NAMALWA (cell line): ENCODE data around the gene PLLP.
"Not testable (repeated sequence)": the region's sequence is repeated elsewhere in the genome, so short reads cannot be mapped to it uniquely, and the experiment has no call there.

Source experiments
- DNase-seq: peaks from one replicate; pipeline ENCODE4 v3.0.0-alpha.2; 2015; ENCODE audit warnings: low spot score

Gene PLLP

DNA sequence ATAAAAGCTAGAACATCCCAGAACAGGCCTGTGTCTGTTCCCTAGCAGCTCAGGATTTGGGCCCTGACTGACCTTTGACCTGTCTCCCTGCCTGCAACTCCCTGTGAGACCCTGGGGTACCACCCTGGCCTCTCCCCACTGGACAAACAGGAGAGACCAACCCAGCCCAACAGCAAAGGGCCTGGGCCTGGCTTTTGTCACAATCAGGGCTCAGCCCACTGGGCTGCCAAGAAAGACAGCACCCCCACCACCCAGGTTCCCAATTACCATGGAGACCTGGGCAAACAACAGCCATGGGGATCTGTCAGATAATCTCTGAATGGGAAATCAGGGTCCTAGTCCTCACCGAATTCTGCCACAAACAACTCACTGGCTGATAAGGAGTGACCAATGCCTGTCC, 11.1 kb downstream of the PLLP start:
- DNase-seq: no peak

GRCh38 chr16:57271867-57272495, 12.5 kb downstream of the PLLP start:
- no peak for DNase-seq

GRCh38 chr16:57271063-57271345, 13.5 kb downstream of the PLLP start:
- no peak for DNase-seq

DNA sequence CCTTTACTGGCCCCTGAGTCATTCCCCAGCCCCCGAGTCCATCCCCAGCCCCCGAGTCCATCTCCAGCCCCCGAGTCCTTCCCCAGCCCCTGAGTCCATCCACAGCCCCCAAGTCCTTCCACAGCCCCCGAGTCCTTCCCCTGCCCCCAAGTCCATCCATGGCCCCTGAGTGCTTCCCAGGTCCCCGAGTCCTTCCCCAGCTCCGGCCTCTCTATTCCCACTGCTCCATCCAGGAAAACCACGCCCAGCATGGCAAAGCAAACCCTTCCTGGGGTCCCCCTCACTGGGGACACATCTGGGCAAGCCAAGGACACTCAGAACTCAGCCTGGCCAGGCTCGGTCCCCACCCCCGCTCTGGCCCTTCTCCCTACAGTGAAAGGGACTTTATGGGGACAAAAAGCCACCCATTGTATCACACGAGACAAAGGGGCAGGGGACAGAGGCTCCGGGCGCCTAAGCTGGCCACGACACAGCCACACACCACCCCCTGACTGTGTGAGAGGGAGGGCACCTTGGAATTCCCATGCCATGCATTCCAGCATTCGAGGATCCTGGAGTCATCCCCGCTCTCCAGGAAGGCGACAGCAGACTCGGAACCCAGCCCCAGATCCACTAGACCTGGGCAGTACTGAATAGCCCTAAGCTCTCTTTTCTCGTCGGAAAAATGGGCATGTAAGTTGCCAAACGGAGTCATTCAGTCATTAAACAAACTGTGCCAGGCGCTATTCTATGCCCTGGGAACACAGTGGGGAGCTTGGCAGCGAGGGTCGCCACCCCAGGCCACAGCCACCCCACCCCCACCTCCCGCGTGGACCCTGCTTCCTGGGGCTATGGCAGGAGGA, 14.0 kb downstream of the PLLP start:
- no peak for DNase-seq

DNA sequence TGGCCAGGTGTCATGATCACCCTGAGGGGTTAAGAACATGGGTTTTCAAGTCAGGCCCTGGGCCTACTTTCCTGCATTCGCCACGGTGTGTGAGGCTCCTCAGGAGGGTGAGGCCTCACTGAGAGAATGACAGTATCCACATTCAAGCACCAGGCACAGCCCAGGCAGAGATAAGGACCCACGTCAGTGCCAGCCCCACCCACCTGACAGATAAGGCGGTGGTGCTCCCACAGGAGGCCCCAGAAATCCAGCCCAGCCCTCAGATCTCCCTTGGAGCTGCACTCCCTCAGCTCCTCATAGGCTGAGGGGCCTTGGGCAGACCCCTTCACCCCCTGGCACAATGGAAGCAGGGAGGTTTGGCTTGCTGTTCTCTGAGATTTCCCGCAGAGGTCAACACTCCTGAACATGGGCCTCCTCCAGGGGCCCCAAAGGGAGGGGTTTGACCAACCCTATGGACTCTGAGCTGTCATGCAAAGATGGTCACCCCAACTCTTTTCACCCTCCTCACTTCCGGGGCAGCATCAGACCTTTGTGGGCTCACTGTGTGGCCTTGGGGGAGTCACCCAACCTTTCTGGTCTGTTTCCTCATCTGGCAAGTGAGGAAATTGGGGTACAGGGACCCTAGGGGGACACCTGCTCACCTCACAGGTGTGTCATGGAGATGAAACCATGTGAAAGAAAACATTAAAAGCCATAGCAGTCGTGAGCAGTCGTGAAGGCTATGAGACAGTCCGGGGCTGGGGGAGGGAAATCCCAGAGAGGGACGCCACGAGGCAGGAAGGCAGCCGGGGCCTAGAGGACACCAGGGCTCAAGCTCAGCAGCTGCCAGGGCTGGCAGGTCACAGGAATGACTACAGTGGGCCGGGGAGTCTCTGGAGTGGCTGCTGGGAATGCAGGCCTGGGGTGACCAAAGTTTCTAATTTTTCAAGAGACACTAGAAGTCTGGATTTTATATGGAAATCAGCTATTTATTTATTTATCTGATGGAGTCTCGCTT, 15.4 kb downstream of the PLLP start:
- DNase-seq: no peak

DNA sequence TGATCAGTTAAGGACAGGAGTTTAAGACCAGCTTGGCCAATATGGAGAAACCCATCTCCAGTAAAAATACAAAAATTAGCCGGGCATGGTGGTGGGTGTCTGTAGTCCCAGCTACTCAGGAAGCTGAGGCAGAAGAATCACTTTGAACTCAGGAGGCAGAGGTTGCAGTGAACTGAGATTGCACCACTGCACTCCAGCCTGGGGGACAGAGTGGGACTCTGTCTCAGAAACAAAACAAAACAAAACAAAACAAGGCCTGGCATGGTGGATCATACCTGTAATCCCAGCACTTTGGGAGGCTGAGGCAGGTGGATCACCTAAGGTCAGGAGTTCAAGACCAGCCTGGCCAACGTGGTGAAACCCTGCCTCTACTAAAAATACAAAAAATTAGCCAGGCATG, 17.1 kb downstream of the PLLP start:
- DNase-seq: not testable (repeated sequence)

DNA sequence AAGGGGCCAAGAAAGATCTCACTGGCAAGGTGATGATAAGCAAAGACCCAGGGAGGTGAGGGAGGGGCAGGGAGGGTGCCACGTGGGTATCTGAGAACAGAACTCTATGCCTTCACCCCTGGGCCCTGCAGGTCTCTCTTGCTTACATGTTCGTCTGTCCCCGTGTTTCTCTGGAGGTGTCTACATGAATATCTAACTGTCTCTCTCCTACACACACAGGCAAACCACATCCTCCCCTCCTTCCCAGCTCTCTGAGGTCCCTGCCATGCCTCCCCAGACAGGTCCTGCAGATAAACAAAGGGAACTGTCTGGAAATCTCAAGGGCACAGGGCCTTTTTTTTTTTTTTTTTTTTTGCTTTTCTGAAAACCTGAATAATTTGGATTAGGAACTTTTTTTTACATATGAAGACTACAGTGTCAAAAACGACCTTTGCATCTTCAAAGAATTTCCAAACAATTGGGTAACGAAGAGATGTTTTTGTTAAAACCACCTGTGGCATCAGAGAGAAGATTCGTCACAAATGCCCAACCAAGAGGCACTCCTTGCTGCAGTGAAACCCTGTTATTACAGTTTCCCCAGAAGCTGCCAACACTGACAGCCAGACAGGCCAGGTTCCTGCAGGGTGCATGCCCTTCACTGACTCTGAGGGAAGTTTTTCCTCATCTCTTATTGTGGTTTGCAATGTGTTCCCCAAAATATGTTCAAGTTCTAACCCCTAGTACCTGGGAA, 17.8 kb downstream of the PLLP start:
- no peak for DNase-seq

DNA sequence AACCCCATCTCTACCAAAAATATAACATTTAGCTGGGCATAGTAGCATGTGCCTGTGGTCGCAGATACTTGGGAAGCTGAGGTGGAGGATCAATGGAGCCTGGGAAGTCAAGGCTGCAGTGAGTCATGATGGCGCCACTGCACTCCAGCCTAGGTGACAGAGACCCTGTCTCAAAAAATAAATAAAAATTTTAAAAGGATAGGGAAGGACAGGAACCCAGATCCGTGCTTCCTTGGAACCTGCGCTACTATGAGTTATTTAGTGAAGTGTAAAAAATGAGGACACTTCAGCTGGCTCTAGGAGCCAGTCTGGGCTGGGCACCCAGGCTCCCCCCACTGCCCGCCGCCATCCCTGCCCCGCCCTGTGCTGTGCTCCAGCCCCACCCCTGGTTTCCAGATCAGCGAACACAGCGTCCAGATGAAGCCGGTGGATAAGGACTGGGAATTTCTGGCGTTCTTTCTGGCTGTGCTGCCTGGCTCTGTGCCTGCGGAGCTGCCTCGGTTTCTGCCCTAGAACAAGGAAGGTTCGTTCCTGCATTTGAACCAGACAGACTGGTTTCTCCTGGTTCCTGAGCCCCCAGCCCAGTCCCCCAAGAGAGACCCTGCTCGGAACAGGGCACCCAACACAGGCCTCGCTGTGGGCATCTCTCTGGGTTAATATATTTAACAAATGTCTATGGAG, 18.5 kb downstream of the PLLP start:
- no peak for DNase-seq

GRCh38 chr16:57264950-57265371, 19.5 kb downstream of the PLLP start:
- DNase-seq: no peak

- DNase-seq: no peak
These were observed 20.1 kb downstream of the PLLP start for GRCh38 chr16:57264381-57264780.

DNA sequence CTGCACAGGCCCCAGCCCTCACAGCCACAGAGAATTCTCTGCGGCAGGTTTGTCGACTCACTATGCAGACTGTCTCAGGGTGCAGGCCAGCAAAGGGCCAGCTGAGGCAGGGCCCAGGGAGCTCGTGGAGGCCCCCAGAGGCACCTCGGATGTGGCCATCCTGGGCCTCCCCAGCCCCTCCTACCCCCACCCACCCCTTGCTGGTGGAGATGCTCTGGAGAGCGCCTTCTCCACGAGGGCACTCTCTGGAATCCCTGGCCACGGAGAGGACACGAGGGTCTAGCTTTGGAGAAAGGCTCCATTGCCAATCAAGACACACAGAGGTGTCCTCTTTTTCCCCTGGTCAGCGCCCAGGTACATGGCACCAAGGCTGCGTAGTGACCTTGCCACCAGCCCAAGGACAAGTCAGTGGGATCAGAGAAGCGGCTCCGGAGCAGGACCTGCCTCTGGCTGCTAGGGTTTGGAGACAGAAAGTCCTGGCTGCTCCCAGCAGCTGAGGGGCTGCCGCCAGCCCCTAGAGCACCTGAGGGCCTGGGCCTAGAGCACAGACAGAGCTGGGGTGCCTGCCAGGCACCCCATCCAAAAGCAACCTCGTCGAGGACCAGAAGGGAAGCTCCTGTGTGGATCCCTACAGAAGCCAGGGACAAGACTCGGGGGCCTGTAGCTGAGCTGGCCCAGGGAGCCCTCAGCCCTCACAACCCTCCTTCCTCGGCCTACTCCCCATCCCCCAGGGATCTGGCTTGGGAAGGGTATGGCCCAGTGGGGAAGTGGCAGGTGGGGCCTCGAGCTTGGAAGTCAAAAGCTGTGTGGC, 20.7 kb downstream of the PLLP start:
- no peak for DNase-seq

- DNase-seq: no peak
These were observed 21.5 kb downstream of the PLLP start for GRCh38 chr16:57262841-57263540.

DNA sequence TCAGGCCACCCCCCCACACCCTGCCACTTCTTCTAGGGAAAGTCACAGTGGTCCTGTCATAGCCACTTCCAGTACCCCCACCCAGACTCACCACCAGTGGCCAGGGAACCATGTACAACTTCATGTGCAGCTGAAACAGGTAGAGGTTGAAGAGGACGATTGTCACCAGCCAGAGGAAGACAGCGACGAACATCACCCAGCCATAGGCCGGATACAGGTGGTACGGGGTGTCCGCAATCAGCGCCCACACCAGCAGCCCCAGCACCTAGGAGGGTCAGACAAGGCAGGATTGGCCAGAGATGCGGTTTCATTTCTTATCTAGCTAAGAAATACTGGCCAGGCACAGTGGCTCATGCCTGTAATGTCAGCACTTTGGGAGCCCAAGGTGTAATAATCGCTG, 22.7 kb downstream of the PLLP start:
- no peak for DNase-seq

DNA sequence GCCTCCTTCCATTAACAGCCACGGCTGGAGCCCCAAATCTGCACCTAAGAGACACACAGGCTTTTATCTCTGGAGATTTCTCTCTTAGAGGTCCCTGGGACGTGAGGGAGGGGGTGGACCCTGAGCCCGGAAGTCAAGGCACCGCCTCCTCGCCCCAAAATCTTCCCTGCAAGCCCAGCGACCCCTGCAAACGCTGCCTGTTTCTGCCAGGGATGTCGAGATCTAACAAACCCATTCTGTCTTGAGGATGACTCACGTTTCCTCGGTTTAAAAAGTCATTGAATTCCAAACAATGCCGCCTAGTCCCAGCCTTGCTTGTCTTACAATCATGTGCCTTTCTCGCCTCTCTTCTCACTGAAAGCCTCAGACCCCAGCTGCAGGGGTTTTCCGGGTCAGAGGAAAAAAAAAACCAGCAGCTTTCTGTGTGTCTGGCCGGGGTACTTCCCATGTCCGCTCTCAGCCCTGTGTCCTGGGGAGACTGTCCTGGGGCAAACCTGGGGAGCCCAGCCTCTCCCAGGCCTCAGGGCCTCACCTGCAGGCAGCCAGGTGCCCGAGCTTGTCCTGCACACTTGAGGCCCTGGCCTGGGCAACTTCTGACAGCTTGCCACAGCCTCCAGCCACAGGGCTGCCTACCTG, 24.1 kb downstream of the PLLP start:
- no peak for DNase-seq

DNA sequence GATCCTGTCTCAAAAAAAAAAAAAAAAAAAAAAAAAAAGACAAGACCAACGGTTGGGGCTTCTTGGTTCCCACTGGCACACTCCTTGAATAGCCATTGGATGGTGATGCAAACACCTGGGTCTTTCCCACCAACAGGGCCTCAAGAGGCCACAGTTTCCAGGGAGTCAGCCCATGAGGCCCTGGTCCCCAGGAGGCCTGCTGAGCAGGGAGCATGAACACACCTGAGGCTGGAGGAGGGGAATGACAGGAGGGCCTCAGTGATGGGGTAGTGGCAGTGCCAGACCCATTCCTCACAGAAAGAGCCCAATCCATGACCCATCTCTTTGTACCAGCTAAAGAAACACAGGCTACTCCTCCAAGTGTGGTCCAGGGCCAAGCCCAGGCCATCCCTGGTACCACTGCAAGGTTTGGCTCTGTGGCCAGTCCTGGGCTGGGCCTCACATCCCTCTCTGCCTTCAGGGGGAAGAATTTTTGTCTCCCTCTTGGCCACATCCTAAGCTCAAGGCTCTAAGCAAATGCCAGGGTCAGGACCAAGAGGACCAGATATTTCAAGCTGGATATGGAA, 25.5 kb downstream of the PLLP start:
- DNase-seq: no peak

GRCh38 chr16:57258226-57258909, 26.1 kb downstream of the PLLP start:
- no peak for DNase-seq

DNA sequence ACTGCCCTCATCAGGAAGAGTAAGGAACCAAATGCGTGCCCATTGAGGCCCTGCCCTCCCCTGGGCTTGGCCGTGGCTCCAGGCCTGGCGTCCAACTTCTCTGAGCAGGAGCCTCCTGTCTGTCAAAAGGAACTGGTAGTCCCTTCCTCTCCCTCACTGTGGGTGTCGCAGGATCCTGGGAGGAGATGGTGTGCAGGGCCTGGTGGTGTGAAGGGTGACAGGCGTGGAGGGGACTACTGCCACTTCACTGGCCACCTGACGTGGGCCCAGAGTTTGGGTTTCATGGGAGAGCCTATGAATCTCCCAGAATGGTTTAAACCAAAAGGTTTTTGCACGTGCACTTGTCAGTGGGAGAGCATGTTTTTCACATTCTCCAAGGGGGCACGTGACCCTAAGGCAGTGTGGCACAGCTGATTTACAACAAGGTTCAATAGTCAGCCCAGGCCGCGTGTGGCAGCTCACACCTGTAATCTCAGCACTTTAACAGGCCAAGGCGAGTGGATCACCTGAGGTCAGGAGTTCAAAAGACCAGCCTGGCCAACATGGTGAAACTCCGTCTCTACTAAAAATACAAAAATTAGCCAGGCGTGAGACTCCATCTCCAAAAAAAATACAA, 26.9 kb downstream of the PLLP start:
- no peak for DNase-seq
